Gastrocnemius medialis (tissue), 4 donors: Measurements from ENCODE around the gene ABCC10. TPM values are rescaled to one million over a fixed set of nuclear protein-coding genes. Genes with fewer than 3 reads are reported as not detected.

Experiments
- ATAC-seq, 2 donors: fragments of 150-250 bp; one replicate each; pipeline ENCODE4 v1.9.1; 2016
- DNase-seq, 2 donors: peaks; one replicate each; pipeline ENCODE4 v3.0.0-alpha.2; 2019
- H3K27ac ChIP-seq, 4 donors: fragments of 200-600 bp; sonication (generic); 1 replicate in 1 of 4; 2 replicates in 3 of 4; pipeline ENCODE4 v1.5.1; 2016 to 2018; ENCODE audit warnings: mild to moderate bottlenecking in 2 of 4, moderate library complexity in 1 of 4
- H3K27me3 ChIP-seq, 3 donors: fragments of 200-600 bp; sonication (generic) in 2 of 3; 1 replicate in 1 of 3; 2 replicates in 2 of 3; pipeline versions ENCODE4 v1.5.1 to v1.6.0; 2016 to 2019; ENCODE audit warnings: mild to moderate bottlenecking in 1 of 3, moderate library complexity in 1 of 3
- H3K36me3 ChIP-seq, 2 donors: fragments of 200-600 bp; sonication (generic) in 1 of 2; one replicate each; pipeline ENCODE4 v1.5.1; 2017 to 2018
- H3K4me1 ChIP-seq, 2 donors: fragments of 200-600 bp; sonication (generic) in 1 of 2; one replicate each; pipeline ENCODE4 v1.5.1; 2016 to 2017; ENCODE audit warnings: mild to moderate bottlenecking in 2 of 2
- H3K4me3 ChIP-seq, 4 donors: fragments of 200-600 bp; sonication (generic) in 3 of 4; 1 replicate in 1 of 4; 2 replicates in 3 of 4; pipeline ENCODE4 v1.5.1; 2016 to 2019; ENCODE audit warnings: mild to moderate bottlenecking in 2 of 4
- H3K9me3 ChIP-seq, 3 donors: fragments of 200-600 bp; sonication (generic) in 2 of 3; 1 replicate in 1 of 3; 2 replicates in 2 of 3; pipeline ENCODE4 v1.5.1; 2016 to 2019
- CTCF ChIP-seq, 5 experiments: fragments of 450-650 bp in 3 of 5; fragments of 200-600 bp in 2 of 5; sonication (generic) in 2 of 5; IDR thresholded peaks in 4 of 5; conservative IDR thresholded peaks in 1 of 5; 1 replicate in 4 of 5; 2 replicates in 1 of 5; pipeline ENCODE4 v1.5.1; 2016 to 2019; ENCODE audit warnings: antibody characterized with exemption in 5 of 5, mild to moderate bottlenecking in 3 of 5, moderate library complexity in 3 of 5
- POLR2A ChIP-seq, 2 donors: fragments of 450-650 bp; IDR thresholded peaks; one replicate each; pipeline ENCODE4 v1.6.1; 2017; ENCODE audit warnings: antibody characterized with exemption in 2 of 2, mild to moderate bottlenecking in 2 of 2, moderate library complexity in 2 of 2
- in situ Hi-C, 4 donors: fragments of 200-750 bp; cut with MboI; loops; one replicate each; pipeline versions ENCODE4 v1.15.0 to v1.8.0; 2017; ENCODE audit warnings: low sequenced_read_pairs in 4 of 4
- intact Hi-C: fragments of 100-400 bp; cut with DNase I; formaldehyde crosslinking; loops from one replicate; pipeline ENCODE4 v1.15.1; 2023; ENCODE audit warnings: low total_unique reads
- total RNA-seq, 4 donors: library from RNA; depleted of rRNA; stranded (reverse); fragments of >200 nt; gene quantifications; one replicate each; pipeline versions ENCODE4 v1.1.0 to v1.2.3, GENCODE V29; 2016

ABCC10 gene
- total RNA-seq, 4 donors from 2014 or later = 5.3 to 11.8 (median 8.6) TPM

DNA sequence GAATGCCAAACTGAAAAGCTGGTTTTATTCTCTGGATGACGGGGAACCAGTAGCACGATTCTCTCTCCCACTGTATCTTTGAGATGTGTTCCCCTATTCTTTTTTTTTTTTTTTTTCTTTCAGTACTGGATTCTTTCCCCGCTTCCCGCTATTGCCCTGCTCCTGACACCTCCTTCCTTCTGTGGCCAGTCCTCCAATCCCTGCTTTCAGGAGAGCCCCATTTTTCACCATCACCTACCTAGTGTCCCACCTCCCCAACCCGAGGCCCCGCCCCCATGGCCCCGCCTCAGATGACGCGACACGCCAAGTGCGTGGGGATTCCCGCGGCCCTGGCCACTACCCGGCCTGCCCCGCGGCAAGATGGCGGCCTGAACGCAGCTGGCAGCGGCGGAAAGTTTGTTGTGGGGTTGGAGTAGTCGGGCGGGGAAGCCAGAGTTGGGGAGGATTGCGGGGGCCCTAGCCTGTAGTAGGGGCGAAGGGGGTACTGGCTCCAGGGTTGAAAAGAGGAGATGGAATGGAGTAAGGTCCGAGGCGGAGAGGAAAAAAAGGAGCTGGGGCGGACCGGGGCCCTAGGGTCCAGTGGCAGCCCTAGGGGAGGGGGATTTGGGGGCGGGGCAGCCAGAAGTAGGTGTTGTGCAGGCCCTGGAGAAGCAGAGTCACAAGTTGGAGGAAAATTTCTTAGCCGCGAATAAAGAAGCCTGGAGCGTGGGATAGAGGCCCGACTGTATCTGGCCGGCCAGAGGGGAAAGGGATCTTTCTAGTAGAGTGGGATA is 50.1 kb downstream of the ABCC10 start, which contains the start of gene TJAP1:
Gene TJAP1, plus strand, starts transcription at position 336 of the 773 bp plus-strand sequence. CDS start 21,432 bp downstream, outside the sequence.
- peak within 1 kb of the TSS; percentile 86 to 93 (median 92) for H3K27ac ChIP-seq
- ATAC-seq (peak; percentile 87 to 93), DNase-seq (peak; percentile 79 to 84)
- no peaks in the 10 kb centered on the region for H3K27me3 ChIP-seq
- H3K36me3 ChIP-seq = no peaks in the 10 kb centered on the region
- H3K4me3 ChIP-seq = peak within 1 kb of the TSS; percentile 80 to 95 (median 87)
- peaks cover 38 to 40% of the 10 kb centered on the region in 2 donors for H3K4me1 ChIP-seq
- intact Hi-C loops = loop anchor here (1.0 kb wide), 1 partner anchor 15 kb away; no protein-coding TSS in a partner anchor
- H3K9me3 ChIP-seq = no peaks in the 10 kb centered on the region
- no peak for TF ChIP-seq CTCF (IDR thresholded peaks at IDR 0.05 in 4 of 5, conservative IDR thresholded peaks at IDR 0.05 in 1 of 5)
- TF ChIP-seq POLR2A (IDR thresholded peaks at IDR 0.05) = peak; percentile 75 to 85
- in situ Hi-C loops = no loop called here

DNA sequence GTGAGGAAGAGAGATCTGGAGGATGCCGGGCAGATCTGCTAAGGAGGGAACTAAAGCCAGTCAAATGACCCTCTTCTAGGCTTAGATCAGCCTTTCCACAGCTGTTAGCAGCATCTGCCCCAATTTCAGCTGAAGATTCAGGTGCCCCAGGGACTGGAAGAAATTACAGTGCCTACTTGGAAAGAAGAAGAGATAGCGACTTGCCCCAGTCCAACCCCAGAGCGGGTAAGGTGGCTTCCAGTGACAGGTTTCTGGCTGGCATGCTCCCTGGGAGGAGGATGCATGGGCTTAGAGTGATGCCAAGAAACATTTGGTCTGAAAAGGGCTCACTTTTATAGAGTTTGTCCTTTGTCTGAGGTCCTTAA is 50.6 kb downstream of the ABCC10 start:
- DNase-seq (no peak), ATAC-seq (peak in 1 of 2 donors; percentile 6)
- peaks cover 38 to 40% of the 10 kb centered on the region in 2 donors for H3K4me1 ChIP-seq

GRCh38 chr6:43481075-43481474 is 53.7 kb downstream of the ABCC10 start:
- H3K9me3 ChIP-seq = no peaks in the 10 kb centered on the region
- intact Hi-C loops = no loop called here
- in situ Hi-C loops = no loop called here
- H3K4me1 ChIP-seq = peaks cover 38 to 40% of the 10 kb centered on the region in 2 donors
- no peaks in the 10 kb centered on the region for H3K27me3 ChIP-seq
- peak; percentile 21 to 54 for DNase-seq
- ATAC-seq = peak; percentile 79 to 82
- no peak overlapping the region for H3K4me3 ChIP-seq
- H3K36me3 ChIP-seq = no peaks in the 10 kb centered on the region
- TF ChIP-seq POLR2A (IDR thresholded peaks at IDR 0.05) (no peak), CTCF (IDR thresholded peaks at IDR 0.05 in 4 of 5, conservative IDR thresholded peaks at IDR 0.05 in 1 of 5) (no peak)
- H3K27ac ChIP-seq = peak overlapping the region; percentile 9 to 45 (median 35)

More for the DNA sequence above, 50.6 kb downstream of the ABCC10 start:
- no peak for TF ChIP-seq CTCF (IDR thresholded peaks at IDR 0.05 in 4 of 5, conservative IDR thresholded peaks at IDR 0.05 in 1 of 5)
- no peak for TF ChIP-seq POLR2A (IDR thresholded peaks at IDR 0.05)
- in situ Hi-C loops = no loop called here
- intact Hi-C loops = no loop called here
- Histone ChIP-seq H3K4me3 (peak overlapping the region; percentile 80 to 95 (median 87)), H3K36me3 (no peaks in the 10 kb centered on the region), H3K27me3 (no peaks in the 10 kb centered on the region), H3K9me3 (no peaks in the 10 kb centered on the region), H3K27ac (peak overlapping the region; percentile 86 to 93 (median 92))

- DNase-seq (no peak), ATAC-seq (no peak)
- peaks cover 38 to 39% of the 10 kb centered on the region in 2 donors for H3K4me1 ChIP-seq
- in situ Hi-C loops = no loop called here
- H3K27ac ChIP-seq = peak overlapping the region in 2 of 4 donors; percentile 11 to 24
- intact Hi-C loops = no loop called here
- H3K9me3 ChIP-seq = no peaks in the 10 kb centered on the region
- H3K27me3 ChIP-seq = no peaks in the 10 kb centered on the region
- no peaks in the 10 kb centered on the region for H3K36me3 ChIP-seq
- no peak overlapping the region for H3K4me3 ChIP-seq
- TF ChIP-seq POLR2A (IDR thresholded peaks at IDR 0.05) (no peak), CTCF (IDR thresholded peaks at IDR 0.05 in 4 of 5, conservative IDR thresholded peaks at IDR 0.05 in 1 of 5) (no peak)
These were observed 54.4 kb downstream of the ABCC10 start for GRCh38 chr6:43481591-43482236.
